Measurements from ENCODE around the gene TXLNA. TPM values are rescaled to one million over a fixed set of nuclear protein-coding genes. Genes with fewer than 3 reads are reported as not detected.

Gene TXLNA
- total RNA-seq, 1 donor from 2014 or later: 54.1 TPM

DNA sequence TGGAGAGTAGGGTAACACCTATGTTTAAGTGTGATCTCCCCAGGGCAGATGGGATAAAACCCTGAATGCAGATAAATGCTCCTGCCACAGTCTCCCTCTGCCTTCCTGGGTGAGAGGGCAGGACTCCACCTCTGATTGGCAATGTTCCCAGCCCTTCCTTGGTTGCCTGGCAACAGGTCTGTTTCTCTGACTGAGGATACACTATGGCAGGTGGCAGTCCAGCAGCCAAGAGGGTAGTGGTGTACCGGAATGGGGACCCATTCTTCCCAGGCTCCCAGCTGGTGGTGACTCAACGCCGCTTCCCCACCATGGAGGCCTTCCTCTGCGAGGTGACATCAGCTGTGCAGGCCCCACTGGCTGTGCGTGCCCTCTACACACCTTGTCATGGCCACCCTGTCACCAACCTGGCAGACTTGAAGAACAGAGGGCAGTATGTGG is 29.4 kb downstream of the TXLNA start, which contains the start of gene DCDC2B:
Gene DCDC2B, plus strand, starts transcription at position 199 of the 438 bp plus-strand sequence. Its CDS starts 5 bp downstream, at position 204.
- DNase-seq (no peak), ATAC-seq (ENCODE audit: low read depth) (peak; percentile 9)
- H3K36me3 Mint-ChIP-seq (ENCODE audit: low read depth): peaks cover 11% of the 10 kb centered on the region
- intact Hi-C loops (cut with micrococcal nuclease): loop anchor here (1.0 kb wide), 1 partner anchor 13 kb away; the partner anchor contains the start of genes EIF3I and TMEM234
- peak within 1 kb of the TSS; percentile 24 for H3K27ac Mint-ChIP-seq
- no peaks in the 10 kb centered on the region for H3K9me3 Mint-ChIP-seq
- H3K27me3 Mint-ChIP-seq: no peaks in the 10 kb centered on the region
- TF ChIP-seq CTCF (IDR thresholded peaks at IDR 0.05): no peak
- POLR2A ChIA-PET: interaction anchor here (1.5 to 4.6 kb wide), 2 partner anchors 12 to 136 kb away, joined by 8 to 18 read pairs; partner anchors contain the start of genes EIF3I, TMEM234 and TMEM39B
- CTCF ChIA-PET: interaction anchor here (0.7 kb wide), 1 partner anchor 12 kb away, joined by 4 read pairs; no protein-coding TSS in a partner anchor
- peaks cover 56% of the 10 kb centered on the region for H3K4me1 Mint-ChIP-seq
- H3K4me3 Mint-ChIP-seq: peak within 1 kb of the TSS; percentile 35

DNA sequence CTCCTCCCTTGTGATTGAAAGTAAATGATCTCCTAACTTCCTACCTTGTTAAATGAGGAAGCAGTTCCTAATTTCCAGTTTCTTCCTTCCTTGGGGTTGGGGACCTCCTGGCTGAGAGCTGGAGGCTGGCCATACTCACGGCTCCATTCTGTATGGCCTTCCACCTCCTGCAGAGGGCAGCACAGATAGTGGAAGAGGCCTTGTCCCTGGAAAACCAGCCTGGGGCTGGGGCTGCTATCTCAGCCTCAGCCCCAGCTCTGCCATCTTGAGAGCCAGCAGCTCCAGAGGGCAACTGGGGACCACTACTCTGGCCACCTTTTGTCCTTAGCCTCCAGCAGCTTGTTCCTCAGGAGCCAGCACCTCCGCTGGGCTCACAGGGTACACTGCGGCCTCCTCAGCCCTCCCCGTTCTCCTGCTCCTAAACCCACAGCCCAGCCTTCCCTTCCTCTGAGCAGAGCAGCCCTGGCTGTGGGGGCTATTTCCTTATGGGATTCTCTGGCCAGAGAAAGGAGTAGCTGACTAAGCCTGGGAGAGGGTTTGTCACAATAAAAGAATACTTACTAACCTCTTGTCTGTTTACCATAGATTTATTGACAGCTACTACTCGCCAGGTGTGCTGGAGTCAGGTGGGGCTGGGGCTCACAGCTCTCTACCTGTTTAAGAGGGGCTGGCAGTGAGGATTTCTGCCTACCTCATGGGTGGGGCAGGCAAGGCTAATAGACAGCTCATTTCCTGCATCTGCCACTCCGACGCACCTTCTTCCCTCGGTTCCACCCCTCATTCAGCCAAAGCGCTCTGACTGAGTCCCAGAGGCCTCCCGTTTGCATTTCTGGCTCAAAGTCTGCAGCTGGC is 36.4 kb downstream of the TXLNA start:
- intact Hi-C loops (cut with micrococcal nuclease): loop anchor here (1.0 to 5.0 kb wide), 5 partner anchors 11 to 198 kb away; partner anchors contain the start of genes FAM229A, IQCC and TSSK3
- peak; percentile 93 for ATAC-seq (ENCODE audit: low read depth)
- Mint-ChIP-seq H3K4me3 (no peak overlapping the region), H3K27ac (no peak overlapping the region), H3K36me3 (ENCODE audit: low read depth) (peaks cover 48% of the 10 kb centered on the region), H3K4me1 (peaks cover 21% of the 10 kb centered on the region), H3K27me3 (no peaks in the 10 kb centered on the region), H3K9me3 (no peaks in the 10 kb centered on the region)
- peak; percentile 44 for TF ChIP-seq CTCF (IDR thresholded peaks at IDR 0.05)
- CTCF ChIA-PET: interaction anchor here (0.6 to 5.3 kb wide), 39 partner anchors 9 to 200 kb away, joined by 3 to 51 read pairs (median 4); partner anchors contain the start of genes BSDC1, CCDC28B, FAM167B and FAM229A
- DNase-seq: no peak
- POLR2A ChIA-PET: interaction anchor here (0.6 to 3.3 kb wide), 15 partner anchors 9 to 1166 kb away, joined by 3 to 26 read pairs (median 7); partner anchors contain the start of genes BSDC1, CCDC28B, HDAC1 and IQCC

DNA sequence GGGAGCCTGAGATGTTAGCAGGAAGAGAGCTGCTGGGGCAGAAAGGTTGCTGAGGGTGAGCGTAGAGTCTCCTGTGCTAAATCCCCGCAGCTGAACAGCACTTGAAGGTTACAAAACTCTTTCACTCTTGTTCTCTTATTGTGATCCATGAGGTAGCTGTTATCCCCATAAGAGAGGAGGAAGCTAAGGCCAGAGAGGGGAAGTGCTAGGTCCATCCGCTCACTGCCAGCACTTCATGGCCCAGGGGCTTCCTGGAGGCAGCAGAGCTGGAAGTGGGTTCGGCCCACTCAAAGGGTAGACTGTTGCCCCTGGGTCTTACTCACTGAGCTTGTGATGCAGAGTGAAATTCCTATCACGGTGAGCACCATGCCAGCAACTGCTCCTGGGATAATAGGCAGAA is 37.1 kb downstream of the TXLNA start:
- intact Hi-C loops (cut with micrococcal nuclease): loop anchor here (5.0 kb wide), 1 partner anchor 146 kb away; the partner anchor contains the start of genes FAM229A and TSSK3
- ChIA-PET POLR2A (interaction anchor here (0.6 to 3.3 kb wide), 11 partner anchors 9 to 178 kb away, joined by 3 to 26 read pairs (median 9); partner anchors contain the start of genes BSDC1, CCDC28B, HDAC1 and MARCKSL1), CTCF (interaction anchor here (0.7 to 5.3 kb wide), 20 partner anchors 9 to 198 kb away, joined by 3 to 51 read pairs (median 6); partner anchors contain the start of genes BSDC1, CCDC28B, FAM167B and MARCKSL1)
- H3K27ac Mint-ChIP-seq: no peak overlapping the region
- peaks cover 28% of the 10 kb centered on the region for H3K4me1 Mint-ChIP-seq
- ATAC-seq (ENCODE audit: low read depth) (no peak), DNase-seq (no peak)
- H3K27me3 Mint-ChIP-seq: no peaks in the 10 kb centered on the region
- H3K4me3 Mint-ChIP-seq: no peak overlapping the region
- no peak for TF ChIP-seq CTCF (IDR thresholded peaks at IDR 0.05)
- no peaks in the 10 kb centered on the region for H3K9me3 Mint-ChIP-seq
- H3K36me3 Mint-ChIP-seq (ENCODE audit: low read depth): peaks cover 51% of the 10 kb centered on the region

DNA sequence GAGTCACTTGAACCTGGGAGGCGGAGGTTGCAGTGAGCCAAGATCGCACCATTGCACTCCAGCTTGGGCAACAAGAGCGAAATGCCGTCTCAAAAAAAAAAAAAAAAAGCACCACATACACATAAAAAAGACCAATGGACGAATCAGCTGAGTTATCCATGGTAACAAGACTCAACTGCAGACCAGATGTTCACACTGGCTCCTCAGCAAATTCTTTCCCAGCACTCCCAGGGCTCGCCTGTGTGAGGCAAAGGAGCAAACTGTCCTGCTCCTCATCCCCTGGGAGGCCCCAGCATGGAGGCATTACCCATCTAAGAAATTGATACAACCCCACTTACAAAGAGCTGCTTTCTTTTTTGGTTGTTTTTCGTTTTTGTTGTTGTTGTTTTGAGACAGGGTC is 39.5 kb downstream of the TXLNA start:
- Mint-ChIP-seq H3K36me3 (ENCODE audit: low read depth) (peaks cover 65% of the 10 kb centered on the region), H3K27me3 (no peaks in the 10 kb centered on the region), H3K9me3 (no peaks in the 10 kb centered on the region), H3K27ac (no peak overlapping the region), H3K4me1 (peaks cover 45% of the 10 kb centered on the region), H3K4me3 (no peak overlapping the region)
- ChIA-PET POLR2A (interaction anchor here (1.2 to 3.5 kb wide), 2 partner anchors 18 to 21 kb away, joined by 3 to 16 read pairs; partner anchors contain the start of gene CCDC28B), CTCF (no interaction called here)
- intact Hi-C loops (cut with micrococcal nuclease): loop anchor here (5.0 kb wide), 1 partner anchor 143 kb away; the partner anchor contains the start of genes FAM229A and TSSK3
- TF ChIP-seq CTCF (IDR thresholded peaks at IDR 0.05): no peak
- no peak for DNase-seq
- ATAC-seq (ENCODE audit: low read depth): no peak
